Measurements from ENCODE around the gene FDX1. TPM values are rescaled to one million over a fixed set of nuclear protein-coding genes. Genes with fewer than 3 reads are reported as not detected.
A peak's percentile ranks its signal among the peaks of the same experiment; 100 is the strongest.

FDX1 gene
- total RNA-seq, 2 donors from 2014 or later: 8.0 to 16.9 TPM

DNA sequence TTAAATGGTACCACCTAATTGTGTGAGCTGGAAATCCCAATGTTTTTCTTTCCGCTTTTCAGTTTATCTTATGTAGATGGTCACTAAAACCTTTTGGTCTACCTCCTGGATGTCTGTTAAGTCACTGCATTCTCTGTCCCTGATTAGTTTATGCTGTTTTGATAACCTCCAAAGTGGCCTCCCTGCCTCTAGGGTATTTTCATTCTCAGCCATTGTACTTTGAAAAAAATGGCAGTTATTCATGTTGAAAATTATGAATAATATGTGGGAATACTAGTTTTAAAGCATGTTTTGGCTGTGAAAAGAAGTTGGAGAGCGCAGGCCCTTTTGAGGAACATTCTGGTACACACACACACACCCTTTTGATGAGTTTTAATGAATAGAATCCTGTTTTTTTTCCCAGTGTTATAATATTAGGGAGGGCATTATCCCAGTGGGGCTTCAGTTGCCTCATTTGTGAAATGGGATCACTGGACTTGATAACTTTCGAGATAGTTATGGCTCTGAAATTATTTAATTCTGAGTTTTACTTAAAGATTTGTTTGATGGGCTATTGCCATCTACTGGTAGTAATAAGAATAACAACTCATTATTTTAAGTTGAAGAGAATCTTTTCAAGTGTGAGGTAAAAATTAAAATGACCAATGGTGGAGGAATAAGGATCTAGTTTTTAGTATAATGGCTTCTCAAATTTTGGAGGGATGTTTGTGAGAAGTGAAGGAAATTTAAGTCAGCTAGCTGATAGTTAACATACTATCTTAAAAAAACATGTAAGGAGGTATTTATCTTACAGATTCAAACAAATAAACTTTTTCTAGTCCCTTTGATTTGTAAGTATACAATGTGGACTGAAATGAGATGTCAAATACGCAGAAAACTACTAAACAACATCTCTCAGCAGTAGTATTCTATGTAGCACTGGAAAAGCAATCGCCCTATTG lies 3.9 kb downstream of the FDX1 start:
- no peaks in the 10 kb centered on the region for H3K27me3 ChIP-seq (replicated peaks; ENCODE audit: insufficient read depth)
- peaks cover 22 to 45% of the 10 kb centered on the region in 2 donors for H3K4me1 ChIP-seq (ENCODE audit: control insufficient read depth in 1 of 2, low read depth in 2 of 2)
- no peak for ATAC-seq (ENCODE audit: insufficient number of reproducible peaks, low FRiP score, low read depth)
- no peak overlapping the region for H3K4me3 ChIP-seq
- H3K9me3 ChIP-seq: no peaks in the 10 kb centered on the region
- no peak overlapping the region for H3K27ac ChIP-seq
- TF ChIP-seq, protein P1, sequence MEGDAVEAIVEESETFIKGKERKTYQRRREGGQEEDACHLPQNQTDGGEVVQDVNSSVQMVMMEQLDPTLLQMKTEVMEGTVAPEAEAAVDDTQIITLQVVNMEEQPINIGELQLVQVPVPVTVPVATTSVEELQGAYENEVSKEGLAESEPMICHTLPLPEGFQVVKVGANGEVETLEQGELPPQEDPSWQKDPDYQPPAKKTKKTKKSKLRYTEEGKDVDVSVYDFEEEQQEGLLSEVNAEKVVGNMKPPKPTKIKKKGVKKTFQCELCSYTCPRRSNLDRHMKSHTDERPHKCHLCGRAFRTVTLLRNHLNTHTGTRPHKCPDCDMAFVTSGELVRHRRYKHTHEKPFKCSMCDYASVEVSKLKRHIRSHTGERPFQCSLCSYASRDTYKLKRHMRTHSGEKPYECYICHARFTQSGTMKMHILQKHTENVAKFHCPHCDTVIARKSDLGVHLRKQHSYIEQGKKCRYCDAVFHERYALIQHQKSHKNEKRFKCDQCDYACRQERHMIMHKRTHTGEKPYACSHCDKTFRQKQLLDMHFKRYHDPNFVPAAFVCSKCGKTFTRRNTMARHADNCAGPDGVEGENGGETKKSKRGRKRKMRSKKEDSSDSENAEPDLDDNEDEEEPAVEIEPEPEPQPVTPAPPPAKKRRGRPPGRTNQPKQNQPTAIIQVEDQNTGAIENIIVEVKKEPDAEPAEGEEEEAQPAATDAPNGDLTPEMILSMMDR (IDR thresholded peaks at IDR 0.05): peak; percentile 60
- DNase-seq (ENCODE audit: low spot score): no peak
- peaks cover 5% of the 10 kb centered on the region for H3K36me3 ChIP-seq

DNA sequence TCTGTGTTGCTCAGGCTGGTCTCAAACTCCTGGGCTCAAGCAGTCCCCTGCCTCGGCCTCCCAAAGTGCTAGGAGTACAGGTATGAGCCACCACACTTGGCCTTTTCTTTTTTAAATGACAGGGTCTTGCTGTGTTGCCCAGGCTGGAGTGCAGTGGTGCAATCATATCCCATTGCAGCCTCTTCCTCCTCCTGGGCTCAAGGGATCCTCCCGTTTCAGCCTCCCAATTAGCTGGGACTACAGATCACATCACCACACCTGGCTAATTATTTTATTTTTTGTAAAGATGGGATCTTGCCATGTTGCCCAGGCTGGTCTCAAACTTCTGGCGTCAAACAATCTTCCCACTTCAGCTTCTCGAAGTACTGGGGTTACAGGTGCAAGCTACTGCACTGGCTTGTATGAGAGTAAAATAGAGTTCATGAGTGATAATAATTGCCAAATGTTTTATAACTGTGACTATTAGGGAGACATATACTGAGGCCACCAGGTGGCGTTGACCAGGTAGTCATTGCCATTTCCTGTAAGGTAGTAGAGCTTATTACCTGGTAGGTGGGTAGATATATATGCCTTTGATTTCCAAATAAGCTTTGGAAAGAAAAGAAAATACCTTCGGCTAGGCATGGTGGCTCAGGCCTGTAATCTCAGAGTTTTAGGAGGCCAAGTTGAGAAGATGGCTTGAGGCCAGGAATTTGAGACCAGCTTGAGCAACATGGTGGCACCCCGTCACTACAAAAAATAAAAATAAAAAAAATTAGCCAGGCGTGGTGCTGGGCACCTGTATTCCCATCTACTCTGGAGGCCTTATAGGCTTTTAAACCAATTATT lies 5.4 kb downstream of the FDX1 start:
- Histone ChIP-seq H3K27ac (no peak overlapping the region), H3K4me1 (ENCODE audit: control insufficient read depth in 1 of 2, low read depth in 2 of 2) (peaks cover 19 to 45% of the 10 kb centered on the region in 2 donors), H3K27me3 (replicated peaks; ENCODE audit: insufficient read depth) (no peaks in the 10 kb centered on the region), H3K36me3 (peaks cover 5% of the 10 kb centered on the region), H3K9me3 (no peaks in the 10 kb centered on the region), H3K4me3 (no peak overlapping the region)
- ATAC-seq (ENCODE audit: insufficient number of reproducible peaks, low FRiP score, low read depth) (no peak), DNase-seq (ENCODE audit: low spot score) (no peak)
- TF ChIP-seq, protein P1 (IDR thresholded peaks at IDR 0.05): no peak

DNA sequence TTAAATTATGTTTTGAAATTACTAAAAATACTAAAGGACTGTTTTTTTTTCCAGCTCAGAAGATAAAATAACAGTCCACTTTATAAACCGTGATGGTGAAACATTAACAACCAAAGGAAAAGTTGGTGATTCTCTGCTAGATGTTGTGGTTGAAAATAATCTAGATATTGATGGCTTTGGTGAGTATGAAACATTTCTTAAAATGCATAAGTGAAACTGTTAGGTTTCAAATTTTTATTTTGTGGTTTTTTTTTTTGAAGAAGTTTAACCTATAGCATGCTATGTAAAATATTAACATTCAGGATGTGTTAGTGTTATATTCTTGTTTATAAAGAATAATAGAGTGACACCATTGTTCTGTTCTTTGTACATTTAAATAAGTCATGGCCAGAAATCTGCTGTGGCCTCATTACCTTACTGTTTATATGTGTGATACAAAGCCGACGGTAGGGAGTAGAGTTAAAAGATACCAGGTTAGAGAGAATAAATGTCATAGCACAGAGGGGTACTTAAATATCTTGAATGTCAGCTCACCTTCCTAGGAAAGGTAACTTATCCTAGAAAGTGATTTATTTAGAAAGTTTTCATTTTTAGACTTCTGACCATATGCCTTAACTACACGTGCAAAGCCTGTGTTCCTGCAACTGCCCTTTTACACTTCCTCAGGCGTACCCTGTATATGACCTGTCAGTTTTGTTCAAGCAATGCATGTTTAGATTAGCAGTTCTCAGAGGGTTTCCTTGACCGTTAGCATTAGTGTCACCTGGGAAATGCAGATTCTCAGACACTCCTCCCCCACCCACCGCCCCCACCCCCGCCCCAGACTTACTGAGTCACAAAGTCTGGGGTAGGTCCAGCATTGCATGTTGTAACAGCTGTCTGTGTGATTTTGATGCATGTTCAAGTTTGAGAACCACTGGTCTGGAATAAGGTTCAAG lies 6.3 kb downstream of the FDX1 start:
- Histone ChIP-seq H3K4me1 (ENCODE audit: control insufficient read depth in 1 of 2, low read depth in 2 of 2) (peaks cover 19 to 42% of the 10 kb centered on the region in 2 donors), H3K36me3 (peaks cover 5% of the 10 kb centered on the region), H3K27ac (no peak overlapping the region), H3K9me3 (no peaks in the 10 kb centered on the region), H3K4me3 (no peak overlapping the region), H3K27me3 (replicated peaks; ENCODE audit: insufficient read depth) (no peaks in the 10 kb centered on the region)
- ATAC-seq (ENCODE audit: insufficient number of reproducible peaks, low FRiP score, low read depth) (no peak), DNase-seq (ENCODE audit: low spot score) (no peak)
- TF ChIP-seq, protein P1 (IDR thresholded peaks at IDR 0.05): no peak

DNA sequence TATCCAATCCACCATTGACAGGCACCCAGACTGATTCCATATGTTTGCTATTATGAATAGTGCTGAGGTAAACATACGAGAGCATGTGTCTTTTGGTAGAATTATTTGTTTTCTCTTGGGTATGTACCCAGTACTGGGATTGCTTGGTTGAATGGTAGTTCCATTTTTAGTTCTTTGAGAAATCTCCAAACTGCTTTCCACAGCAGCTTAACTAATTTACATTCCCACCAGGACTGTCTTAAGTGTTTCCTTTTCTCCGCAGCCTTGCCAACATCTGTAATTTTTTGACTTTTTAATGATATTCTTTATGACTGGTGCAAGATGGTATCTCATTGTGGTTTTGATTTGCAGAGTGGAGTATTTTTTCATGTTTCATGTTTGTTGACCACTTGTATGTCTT lies 8.3 kb downstream of the FDX1 start:
- Histone ChIP-seq H3K27me3 (replicated peaks; ENCODE audit: insufficient read depth) (no peaks in the 10 kb centered on the region), H3K4me3 (no peak overlapping the region), H3K9me3 (no peaks in the 10 kb centered on the region), H3K27ac (no peak overlapping the region), H3K36me3 (peaks cover 5% of the 10 kb centered on the region), H3K4me1 (ENCODE audit: control insufficient read depth in 1 of 2, low read depth in 2 of 2) (peaks cover 16 to 28% of the 10 kb centered on the region in 2 donors)
- no peak for ATAC-seq (ENCODE audit: insufficient number of reproducible peaks, low FRiP score, low read depth)
- no peak for DNase-seq (ENCODE audit: low spot score)
- TF ChIP-seq, protein P1 (IDR thresholded peaks at IDR 0.05): no peak

Measured in thoracic aorta (tissue), 2 donors.